IMR-90 (cell line): ENCODE measurements around the gene DCAF15. TPM values are rescaled to one million over a fixed set of nuclear protein-coding genes. Genes with fewer than 3 reads are reported as not detected.

Source experiments
- ATAC-seq: fragments of 200-7000 bp; cut with Tn5 transposase; 2 replicates; pipeline ENCODE4 v1.9.1; 2020; ENCODE audit warnings: low read depth, mild to moderate bottlenecking, moderate library complexity
- BruUV-seq: library from RNA; stranded (reverse); fragments of 400-500 nt; replicated peaks from 2 replicates; lab custom pipeline; 2021; lab: Mats Ljungman, UMichigan
- CTCF ChIA-PET: fragments of 300-600 bp; formaldehyde crosslinking; extraction: SDS; loops from one replicate; lab custom pipeline; 2021; ENCODE audit warnings: antibody characterized with exemption; lab: Yijun Ruan, JAX
- POLR2A ChIA-PET: fragments of 300-600 bp; sonication (Branson Sonifier 250); formaldehyde crosslinking; loops from one replicate; lab custom pipeline; 2022; ENCODE audit warnings: antibody characterized with exemption; ENCODE audit not compliant: unreplicated experiment; lab: Charles Lee
- DNase-seq: peaks from one replicate; pipeline ENCODE4 v3.0.0; 2013
- H2AFZ ChIP-seq: replicated peaks from 2 replicates; pipeline ENCODE3; 2013; ENCODE audit warnings: low read length, mild to moderate bottlenecking; ENCODE audit not compliant: poor library complexity
- H2AK5ac ChIP-seq: 2 replicates; pipeline ENCODE4 v1.6.1; 2013; ENCODE audit warnings: low read depth, low read length, inconsistent platforms
- H2AK9ac ChIP-seq: replicated peaks from 2 replicates; pipeline ENCODE3; 2013; ENCODE audit warnings: mild to moderate bottlenecking, low read depth, low read length, moderate library complexity; ENCODE audit not compliant: poor library complexity
- H2BK120ac ChIP-seq: 2 replicates; pipeline ENCODE4 v1.6.1; 2013; ENCODE audit warnings: low read depth, low read length, inconsistent platforms
- H2BK15ac ChIP-seq: 3 replicates; pipeline ENCODE4 v1.6.1; 2013; ENCODE audit warnings: low read depth, low read length, inconsistent platforms
- H2BK20ac ChIP-seq: 2 replicates; pipeline ENCODE4 v1.6.1; 2013; ENCODE audit warnings: low read depth, mild to moderate bottlenecking, inconsistent platforms, low read length, moderate library complexity
- H2BK5ac ChIP-seq: 2 replicates; pipeline ENCODE4 v1.6.1; 2013; ENCODE audit warnings: mild to moderate bottlenecking, low read depth, low read length, inconsistent platforms; ENCODE audit not compliant: poor library complexity, severe bottlenecking
- H3K14ac ChIP-seq: replicated peaks from 2 replicates; pipeline ENCODE4 v1.6.1; 2013; ENCODE audit warnings: low read depth, low read length, inconsistent platforms
- H3K18ac ChIP-seq: 2 replicates; pipeline ENCODE4 v1.6.1; 2013; ENCODE audit warnings: low read depth, low read length, control low read depth
- H3K23ac ChIP-seq: 2 replicates; pipeline ENCODE4 v1.6.1; 2013; ENCODE audit warnings: low read depth, low read length, inconsistent platforms
- H3K27ac ChIP-seq: 2 replicates; pipeline ENCODE4 v1.5.1; 2013; ENCODE audit warnings: mild to moderate bottlenecking, control low read depth, low read length; ENCODE audit not compliant: insufficient read depth
- H3K27me3 ChIP-seq: 2 replicates; pipeline ENCODE4 v1.6.1; 2013; ENCODE audit warnings: low read length; ENCODE audit not compliant: control insufficient read depth, insufficient read depth
- H3K36me3 ChIP-seq: 2 replicates; pipeline ENCODE4 v1.6.1; 2013; ENCODE audit warnings: low read length, mixed read lengths; ENCODE audit not compliant: control insufficient read depth, insufficient read depth
- H3K4ac ChIP-seq: 2 replicates; pipeline ENCODE4 v1.6.1; 2013; ENCODE audit warnings: low read depth, low read length, inconsistent platforms
- H3K4me1 ChIP-seq: 2 replicates; pipeline ENCODE4 v1.6.1; 2013; ENCODE audit warnings: low read length, mixed read lengths; ENCODE audit not compliant: control insufficient read depth, insufficient read depth
- H3K4me2 ChIP-seq: 2 replicates; pipeline ENCODE4 v1.6.1; 2013; ENCODE audit warnings: low read depth, mild to moderate bottlenecking, control low read depth, low read length, moderate library complexity
- H3K4me3 ChIP-seq: 2 replicates; pipeline ENCODE4 v1.5.1; 2013; ENCODE audit warnings: low read depth, mild to moderate bottlenecking, control low read depth, low read length, moderate library complexity; ENCODE audit not compliant: insufficient read depth
- H3K56ac ChIP-seq: 2 replicates; pipeline ENCODE4 v1.6.1; 2013; ENCODE audit warnings: low read length, inconsistent platforms; ENCODE audit not compliant: insufficient read depth; ENCODE audit errors: extremely low read depth
- H3K79me1 ChIP-seq, 2 experiments: 2 replicates each; pipeline ENCODE4 v1.6.1; 2013; ENCODE audit warnings: low read length in 2 of 2, inconsistent platforms in 1 of 2, low read depth in 1 of 2
- H3K9ac ChIP-seq: 2 replicates; pipeline ENCODE4 v1.6.1; 2013; ENCODE audit warnings: low read depth, low read length, control low read depth
- H3K9me1 ChIP-seq: 2 replicates; pipeline ENCODE4 v1.6.1; 2013; ENCODE audit warnings: low read length, inconsistent platforms; ENCODE audit not compliant: insufficient read depth
- H3K9me3 ChIP-seq: 2 replicates; pipeline ENCODE4 v1.6.1; 2013; ENCODE audit warnings: low read length; ENCODE audit not compliant: control insufficient read depth, insufficient read depth
- H4K20me1 ChIP-seq: 2 replicates; pipeline ENCODE4 v1.6.1; 2013; ENCODE audit warnings: low read length, inconsistent platforms; ENCODE audit not compliant: insufficient read depth
- H4K5ac ChIP-seq: 2 replicates; pipeline ENCODE4 v1.6.1; 2013; ENCODE audit warnings: mild to moderate bottlenecking, low read depth, low read length, control low read depth
- H4K8ac ChIP-seq, 2 experiments: 2 replicates each; pipeline ENCODE4 v1.6.1; 2013; ENCODE audit warnings: low read depth in 2 of 2, low read length in 2 of 2, control low read depth in 1 of 2, inconsistent platforms in 1 of 2
- H4K91ac ChIP-seq: 2 replicates; pipeline ENCODE4 v1.6.1; 2013; ENCODE audit warnings: low read depth, low read length, inconsistent platforms; ENCODE audit not compliant: insufficient read depth
- BHLHE40 ChIP-seq: fragments of 150-350 bp; IDR thresholded peaks from 2 replicates; pipeline ENCODE4 v1.6.1; 2016; ENCODE audit warnings: mild to moderate bottlenecking, low read depth, low read length
- CEBPB ChIP-seq: IDR thresholded peaks from 2 replicates; pipeline ENCODE4 v1.6.1; 2012; ENCODE audit warnings: low read depth, low read length, improper control_type of control experiment
- CHD1 ChIP-seq: IDR thresholded peaks from 2 replicates; pipeline ENCODE4 v1.6.1; 2012; ENCODE audit warnings: low read depth, low read length, improper control_type of control experiment
- ELK1 ChIP-seq: fragments of 150-350 bp; IDR thresholded peaks from 2 replicates; pipeline ENCODE4 v1.6.1; 2016; ENCODE audit warnings: low read depth, mild to moderate bottlenecking, low read length, moderate library complexity, borderline replicate concordance
- FOS ChIP-seq: fragments of 150-350 bp; IDR thresholded peaks from 2 replicates; pipeline ENCODE4 v1.6.1; 2016; ENCODE audit warnings: low read depth, low read length
- MAFK ChIP-seq: IDR thresholded peaks from 2 replicates; pipeline ENCODE4 v1.6.1; 2012; ENCODE audit warnings: low read depth, low read length, improper control_type of control experiment
- MAZ ChIP-seq: IDR thresholded peaks from 2 replicates; pipeline ENCODE4 v1.6.1; 2012; ENCODE audit warnings: low read depth, mild to moderate bottlenecking, low read length, improper control_type of control experiment, moderate library complexity, borderline replicate concordance
- MXI1 ChIP-seq: IDR thresholded peaks from 2 replicates; pipeline ENCODE4 v1.6.1; 2012; ENCODE audit warnings: low read depth, mild to moderate bottlenecking, low read length, moderate library complexity, borderline replicate concordance
- NFE2L2 ChIP-seq: fragments of 150-350 bp; IDR thresholded peaks from 2 replicates; pipeline ENCODE4 v1.6.1; 2016; ENCODE audit warnings: low read depth, mild to moderate bottlenecking, low read length
- RAD21 ChIP-seq: IDR thresholded peaks from 2 replicates; pipeline ENCODE4 v1.6.1; 2012; ENCODE audit warnings: low read length, improper control_type of control experiment
- RCOR1 ChIP-seq: IDR thresholded peaks from 2 replicates; pipeline ENCODE4 v1.6.1; 2012; ENCODE audit warnings: mild to moderate bottlenecking, low read length, improper control_type of control experiment; ENCODE audit not compliant: insufficient replicate concordance
- WGBS, 2 experiments: methylation state at CpG; one replicate each; pipeline versions ENCODE4 v1.1.5 to v1.1.7; 2013; ENCODE audit warnings: missing lambda C conversion rate in 2 of 2; ENCODE audit not compliant: insufficient read length in 1 of 2; ENCODE audit errors: extremely low coverage in 2 of 2; 5-methylcytosine and 5-hydroxymethylcytosine counted together
- dilution Hi-C: fragments of 300-500 bp; cut with HindIII; formaldehyde crosslinking; loops from one replicate; pipeline ENCODE4 v1.14.3; 2018; ENCODE audit warnings: low sequenced_read_pairs; ENCODE audit not compliant: unreplicated experiment
- in situ Hi-C: fragments of 300-500 bp; cut with MboI; formaldehyde crosslinking; loops from 3 replicates; pipeline ENCODE4 v1.14.3; 2019; ENCODE audit warnings: low sequenced_read_pairs, inconsistent platforms, mixed read lengths
- intact Hi-C: fragments of 100-400 bp; cut with micrococcal nuclease; formaldehyde crosslinking; loops from 2 replicates; pipeline ENCODE4 v1.10.0; 2022
- polyA plus RNA-seq, 3 experiments: library from polyadenylated mRNA; depleted of rRNA; stranded (reverse); fragments of >200 nt; gene quantifications; 2 replicates each; pipeline ENCODE4 v1.2.3, GENCODE V29; 2012; ENCODE audit warnings: low replicate concordance in 1 of 3
- total RNA-seq: library from RNA; depleted of rRNA; stranded (reverse); fragments of >200 nt; gene quantifications from 2 replicates; pipeline ENCODE4 v1.2.3, GENCODE V29; 2012
- TF ChIP-seq, protein P1 (sequence below): conservative IDR thresholded peaks from 2 replicates; pipeline ENCODE4 v1.5.1; 2012; ENCODE audit warnings: mild to moderate bottlenecking, low read depth, low read length, improper control_type of control experiment

DCAF15 gene
- total and polyA plus RNA-seq, 2 of the 4 experiments (the other 2 are of a cell fraction), result 6.8 to 31.0 TPM

DNA sequence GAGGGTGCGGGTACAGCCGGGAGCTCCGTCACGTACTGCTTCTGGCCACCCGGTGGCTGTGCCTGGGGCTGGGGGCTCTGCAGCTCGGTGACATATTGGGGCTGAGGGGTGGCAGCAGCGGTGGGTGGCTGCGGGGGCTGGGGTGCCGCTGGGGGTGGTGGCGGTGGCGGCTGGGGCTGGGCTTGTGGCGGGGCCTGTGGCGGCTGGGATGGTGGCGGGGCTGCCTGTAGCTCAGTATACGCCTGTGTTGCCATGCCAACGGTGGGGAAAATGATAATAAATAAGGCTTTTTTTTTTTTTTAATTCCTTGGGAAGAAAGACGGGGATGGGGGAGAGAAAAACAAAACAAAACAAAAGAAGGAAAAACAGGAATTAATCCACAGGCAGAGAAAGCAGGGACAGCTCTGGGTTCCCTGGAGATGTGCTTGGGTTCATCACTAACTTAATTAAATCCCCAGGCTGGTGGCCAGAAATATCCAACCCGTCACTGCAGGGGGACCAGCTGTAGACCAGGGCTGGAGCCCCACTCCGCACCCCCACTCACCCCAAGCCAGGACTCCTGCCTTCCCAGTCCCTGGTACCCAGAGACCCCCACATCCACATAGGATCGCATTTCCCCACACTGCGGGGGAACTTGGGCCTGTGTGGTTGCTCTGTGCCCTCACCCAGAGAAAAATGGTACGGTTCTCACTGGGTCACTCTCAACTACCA lies 41.4 kb downstream of the DCAF15 start:
- intact Hi-C loops (no loop called here), dilution Hi-C loops (no loop called here), in situ Hi-C loops (no loop called here)
- H2BK15ac ChIP-seq, result no peak overlapping the region
- H3K27me3 ChIP-seq, result no peaks in the 10 kb centered on the region
- no peaks in the 10 kb centered on the region for H3K4me1 ChIP-seq
- no peak overlapping the region for H2BK120ac ChIP-seq
- H3K14ac ChIP-seq, result no peak overlapping the region
- H3K4me3 ChIP-seq, result no peak overlapping the region
- no peak for TF ChIP-seq MXI1
- TF ChIP-seq CHD1, result no peak
- TF ChIP-seq, protein P1, sequence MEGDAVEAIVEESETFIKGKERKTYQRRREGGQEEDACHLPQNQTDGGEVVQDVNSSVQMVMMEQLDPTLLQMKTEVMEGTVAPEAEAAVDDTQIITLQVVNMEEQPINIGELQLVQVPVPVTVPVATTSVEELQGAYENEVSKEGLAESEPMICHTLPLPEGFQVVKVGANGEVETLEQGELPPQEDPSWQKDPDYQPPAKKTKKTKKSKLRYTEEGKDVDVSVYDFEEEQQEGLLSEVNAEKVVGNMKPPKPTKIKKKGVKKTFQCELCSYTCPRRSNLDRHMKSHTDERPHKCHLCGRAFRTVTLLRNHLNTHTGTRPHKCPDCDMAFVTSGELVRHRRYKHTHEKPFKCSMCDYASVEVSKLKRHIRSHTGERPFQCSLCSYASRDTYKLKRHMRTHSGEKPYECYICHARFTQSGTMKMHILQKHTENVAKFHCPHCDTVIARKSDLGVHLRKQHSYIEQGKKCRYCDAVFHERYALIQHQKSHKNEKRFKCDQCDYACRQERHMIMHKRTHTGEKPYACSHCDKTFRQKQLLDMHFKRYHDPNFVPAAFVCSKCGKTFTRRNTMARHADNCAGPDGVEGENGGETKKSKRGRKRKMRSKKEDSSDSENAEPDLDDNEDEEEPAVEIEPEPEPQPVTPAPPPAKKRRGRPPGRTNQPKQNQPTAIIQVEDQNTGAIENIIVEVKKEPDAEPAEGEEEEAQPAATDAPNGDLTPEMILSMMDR, result no peak
- TF ChIP-seq NFE2L2, result no peak
- TF ChIP-seq RCOR1, result no peak
- no peak for TF ChIP-seq MAFK
- TF ChIP-seq ELK1, result no peak
- TF ChIP-seq RAD21, result no peak
- no peak for TF ChIP-seq MAZ
- TF ChIP-seq BHLHE40, result no peak
- TF ChIP-seq FOS, result no peak
- TF ChIP-seq CEBPB, result no peak
- peaks cover 16 to 34% of the 10 kb centered on the region in 2 experiments for H3K79me1 ChIP-seq
- peak overlapping the region; percentile 39 for H2AK9ac ChIP-seq
- H2BK5ac ChIP-seq, result no peak overlapping the region
- no peak overlapping the region for H3K4ac ChIP-seq
- H4K8ac ChIP-seq, result no peak overlapping the region
- H3K27ac ChIP-seq, result no peak overlapping the region
- CTCF ChIA-PET, result no interaction called here
- peaks cover 5% of the 10 kb centered on the region; the same call in 1 of the 2 replicates for H4K20me1 ChIP-seq
- no peak overlapping the region for H4K91ac ChIP-seq
- H3K4me2 ChIP-seq, result no peak overlapping the region
- H2AK5ac ChIP-seq, result no peak overlapping the region
- peaks cover 7% of the 10 kb centered on the region for H3K9me1 ChIP-seq
- H3K9me3 ChIP-seq, result peaks cover 4% of the 10 kb centered on the region
- no peak overlapping the region for H3K18ac ChIP-seq
- H2AFZ ChIP-seq, result no peak overlapping the region
- H3K56ac ChIP-seq, result no peak overlapping the region
- ATAC-seq, result no peak
- no TSS peak for BruUV-seq
- DNase-seq, result no peak
- no peak overlapping the region for H4K5ac ChIP-seq
- no peak overlapping the region for H2BK20ac ChIP-seq
- H3K9ac ChIP-seq, result no peak overlapping the region
- no peak overlapping the region for H3K23ac ChIP-seq
- H3K36me3 ChIP-seq, result peaks cover 19% of the 10 kb centered on the region
- 86% methylated on average over 4 of the region's 22 CpGs; no CpG with 5 or more reads in 1 of the 2 experiments for whole genome bisulfite sequencing, 2 experiments
- POLR2A ChIA-PET, result no interaction called here
